ENCODE data around the gene CHD8. TPM values are rescaled to one million over a fixed set of nuclear protein-coding genes. Genes with fewer than 3 reads are reported as not detected.

CHD8 gene
- total and polyA plus RNA-seq, 2 experiments from 2014 or later: 21.2 to 35.9 TPM

GRCh38 chr14:21398901-21399300, 57.0 kb downstream of the CHD8 start:
- H3K4me2 ChIP-seq (ENCODE audit: unreplicated experiment): no peak overlapping the region
- in situ Hi-C loops (cut with MboI): no loop called here
- no peak for TF ChIP-seq EZH2phosphoT487 (IDR thresholded peaks at IDR 0.05; ENCODE audit: insufficient read depth, low read depth)
- no peak for TF ChIP-seq EZH2 (IDR thresholded peaks at IDR 0.05; ENCODE audit: insufficient read depth, poor library complexity, severe bottlenecking)
- peaks cover 4% of the 10 kb centered on the region; the same call in 1 of the 2 replicates for H3K79me2 ChIP-seq (ENCODE audit: insufficient read depth)
- no peak overlapping the region for H3K4me3 ChIP-seq
- H3K9ac ChIP-seq: no peak overlapping the region
- DNase-seq: no peak
- no peaks in the 10 kb centered on the region for H3F3A ChIP-seq (ENCODE audit: insufficient read depth)
- WGBS, 2 experiments (ENCODE audit: low coverage in 1 of 2, low lambda C conversion rate in 2 of 2, missing lambda C conversion rate in 2 of 2): 86 to 92% methylated on average over 4 of the region's 4 CpGs
- no peaks in the 10 kb centered on the region for H3K27me3 ChIP-seq (replicated peaks; ENCODE audit: insufficient read depth)
- no peak overlapping the region for H3K27ac ChIP-seq
- no peak overlapping the region for H2AFZ ChIP-seq
- H4K20me1 ChIP-seq (ENCODE audit: insufficient read depth): no peaks in the 10 kb centered on the region
- peaks cover 89% of the 10 kb centered on the region for H3K36me3 ChIP-seq (ENCODE audit: low read depth)
- no peaks in the 10 kb centered on the region for H3K9me3 ChIP-seq (ENCODE audit: low read depth)
- no peaks in the 10 kb centered on the region for H3K4me1 ChIP-seq (ENCODE audit: insufficient read depth)
- H3K9me2 ChIP-seq (ENCODE audit: insufficient read depth): no peaks in the 10 kb centered on the region

- WGBS, 2 experiments (ENCODE audit: low coverage in 1 of 2, low lambda C conversion rate in 2 of 2, missing lambda C conversion rate in 2 of 2): 0% methylated on average over 1 of the region's 1 CpG
- Histone ChIP-seq H2AFZ (no peak overlapping the region), H3K4me1 (ENCODE audit: insufficient read depth) (no peaks in the 10 kb centered on the region), H3K9me2 (ENCODE audit: insufficient read depth) (no peaks in the 10 kb centered on the region), H3K9ac (no peak overlapping the region), H3K4me2 (ENCODE audit: unreplicated experiment) (no peak overlapping the region), H3K27me3 (replicated peaks; ENCODE audit: insufficient read depth) (no peaks in the 10 kb centered on the region), H3K27ac (no peak overlapping the region), H3K4me3 (no peak overlapping the region), H3K79me2 (ENCODE audit: insufficient read depth) (no peaks in the 10 kb centered on the region), H3K36me3 (ENCODE audit: low read depth) (peaks cover 83% of the 10 kb centered on the region), H3F3A (ENCODE audit: insufficient read depth) (peaks cover 18% of the 10 kb centered on the region), H3K9me3 (ENCODE audit: low read depth) (no peaks in the 10 kb centered on the region), H4K20me1 (ENCODE audit: insufficient read depth) (no peaks in the 10 kb centered on the region)
- TF ChIP-seq EZH2 (IDR thresholded peaks at IDR 0.05; ENCODE audit: insufficient read depth, poor library complexity, severe bottlenecking): no peak
- in situ Hi-C loops (cut with MboI): no loop called here
- DNase-seq: peak; percentile 9
These were observed 60.5 kb downstream of the CHD8 start for GRCh38 chr14:21395450-21395849.

DNA sequence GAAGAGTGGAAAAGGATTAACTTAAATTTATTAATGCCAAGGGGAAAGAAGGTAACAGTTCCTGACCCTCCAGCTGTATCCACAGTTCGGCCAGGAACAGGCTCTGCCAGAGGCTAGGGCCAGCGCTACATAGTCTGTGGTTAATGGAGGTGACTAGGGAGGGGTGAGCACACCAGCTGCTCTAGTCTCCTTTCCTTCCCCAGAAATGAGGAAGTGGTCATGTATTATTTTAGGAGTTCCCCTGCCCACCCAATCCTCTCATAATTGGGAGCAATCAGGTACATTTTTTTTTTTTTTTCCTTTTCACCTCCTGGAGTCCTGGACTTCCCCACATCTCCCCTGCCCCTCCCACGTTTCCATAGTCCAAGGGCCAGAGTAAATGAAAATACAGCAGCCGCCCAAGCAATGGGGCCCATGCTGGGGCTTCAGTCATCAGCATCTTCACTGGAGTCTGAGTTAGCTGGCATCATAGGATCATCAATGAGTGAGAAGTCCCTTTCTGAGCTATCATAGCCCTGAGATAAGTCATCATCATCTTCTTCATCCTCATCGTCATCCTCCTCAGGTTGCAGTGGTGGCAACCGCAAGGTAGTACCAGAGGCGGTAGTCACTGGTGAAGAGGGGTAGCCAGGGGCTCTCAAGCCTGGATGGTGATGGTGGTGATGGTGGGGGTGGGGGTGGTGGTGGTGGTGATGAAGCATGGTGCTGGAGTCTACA, 70.6 kb downstream of the CHD8 start:
- Histone ChIP-seq H3K4me3 (peak overlapping the region; percentile 87; the same call in 1 of the 2 replicates), H3K27me3 (replicated peaks; ENCODE audit: insufficient read depth) (no peaks in the 10 kb centered on the region), H3K9ac (peak overlapping the region; percentile 97), H3K9me2 (ENCODE audit: insufficient read depth) (no peaks in the 10 kb centered on the region), H3K79me2 (ENCODE audit: insufficient read depth) (peaks cover 34% of the 10 kb centered on the region), H3K36me3 (ENCODE audit: low read depth) (peaks cover 31% of the 10 kb centered on the region), H2AFZ (no peak overlapping the region), H3F3A (ENCODE audit: insufficient read depth) (peaks cover 29% of the 10 kb centered on the region), H3K4me1 (ENCODE audit: insufficient read depth) (peaks cover 29% of the 10 kb centered on the region), H3K27ac (peak overlapping the region; percentile 94), H3K9me3 (ENCODE audit: low read depth) (no peaks in the 10 kb centered on the region), H3K4me2 (ENCODE audit: unreplicated experiment) (peak overlapping the region; percentile 98), H4K20me1 (ENCODE audit: insufficient read depth) (no peaks in the 10 kb centered on the region)
- WGBS, 2 experiments (ENCODE audit: low coverage in 1 of 2, low lambda C conversion rate in 2 of 2, missing lambda C conversion rate in 2 of 2): 92% methylated on average over 7 of the region's 7 CpGs
- no peak for DNase-seq
- TF ChIP-seq EZH2phosphoT487 (IDR thresholded peaks at IDR 0.05; ENCODE audit: insufficient read depth, low read depth): no peak
- no peak for TF ChIP-seq EZH2 (IDR thresholded peaks at IDR 0.05; ENCODE audit: insufficient read depth, poor library complexity, severe bottlenecking)
- in situ Hi-C loops (cut with MboI): no loop called here

DNA sequence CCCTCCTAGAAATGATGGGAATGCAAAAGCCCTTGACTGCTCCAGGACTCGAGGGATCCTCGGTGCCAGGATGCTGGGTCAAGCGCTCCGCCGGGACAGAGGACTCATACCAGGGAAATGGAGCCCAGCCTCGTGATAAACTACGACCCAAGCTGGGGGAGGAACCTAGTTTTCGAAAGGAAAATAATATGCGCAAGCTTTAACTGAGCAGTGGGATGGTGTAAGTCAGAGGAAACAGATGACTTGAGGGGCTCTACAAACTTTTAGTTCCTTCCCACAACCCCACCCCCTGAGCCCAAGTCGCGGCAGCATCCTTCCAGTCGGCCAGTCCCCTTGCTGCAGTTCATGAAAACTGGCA, 71.5 kb downstream of the CHD8 start:
- Histone ChIP-seq H3K27me3 (replicated peaks; ENCODE audit: insufficient read depth) (no peaks in the 10 kb centered on the region), H2AFZ (peak overlapping the region; percentile 82), H3K9me2 (ENCODE audit: insufficient read depth) (no peaks in the 10 kb centered on the region), H3K36me3 (ENCODE audit: low read depth) (peaks cover 24% of the 10 kb centered on the region), H3K27ac (peak overlapping the region; percentile 94), H4K20me1 (ENCODE audit: insufficient read depth) (no peaks in the 10 kb centered on the region), H3F3A (ENCODE audit: insufficient read depth) (peaks cover 29% of the 10 kb centered on the region), H3K4me1 (ENCODE audit: insufficient read depth) (peaks cover 29% of the 10 kb centered on the region), H3K79me2 (ENCODE audit: insufficient read depth) (peaks cover 43% of the 10 kb centered on the region), H3K9ac (peak overlapping the region; percentile 97), H3K9me3 (ENCODE audit: low read depth) (no peaks in the 10 kb centered on the region), H3K4me3 (peak overlapping the region; percentile 87), H3K4me2 (ENCODE audit: unreplicated experiment) (peak overlapping the region; percentile 98)
- DNase-seq: no peak
- TF ChIP-seq EZH2 (IDR thresholded peaks at IDR 0.05; ENCODE audit: insufficient read depth, poor library complexity, severe bottlenecking) (no peak), EZH2phosphoT487 (IDR thresholded peaks at IDR 0.05; ENCODE audit: insufficient read depth, low read depth) (no peak)
- in situ Hi-C loops (cut with MboI): no loop called here
- 1 to 3% methylated on average over 12 of the region's 12 CpGs for WGBS, 2 experiments (ENCODE audit: low coverage in 1 of 2, low lambda C conversion rate in 2 of 2, missing lambda C conversion rate in 2 of 2)

Measured in GM23248 (cell line).